HS-27A (cell line): Measurements from ENCODE around the gene GNAS-AS1.

Experiments
- DNase-seq: peaks from one replicate; pipeline ENCODE4 v3.0.0-alpha.2; 2012; ENCODE audit warnings: low read depth, missing footprints

GNAS-AS1 gene

GRCh38 chr20:58850693-58851174 is at the start of gene GNAS-AS1:
GNAS-AS1 (minus strand) TSS chr20:58850902.
- peak; percentile 68 for DNase-seq

DNA sequence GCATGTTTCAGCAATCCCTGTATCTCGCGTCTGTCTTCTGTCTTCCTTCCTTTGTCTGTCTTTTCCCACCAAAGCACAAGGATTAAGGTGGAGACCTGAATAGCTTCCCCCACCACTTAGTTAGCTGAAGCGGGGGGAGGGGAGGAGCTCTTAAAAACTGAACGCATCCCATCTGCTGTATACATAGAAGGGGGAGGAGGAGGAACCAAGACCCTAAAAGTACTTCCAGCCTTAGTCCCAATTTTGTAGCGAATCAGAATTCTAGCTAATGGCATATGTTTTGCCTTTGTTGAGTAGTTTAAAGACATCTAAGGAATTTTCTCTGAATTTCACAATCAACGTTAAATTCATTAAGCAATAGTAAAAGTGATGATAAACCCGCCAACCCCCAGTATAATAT is 49.7 kb upstream of the GNAS-AS1 start:
- DNase-seq: no peak

DNA sequence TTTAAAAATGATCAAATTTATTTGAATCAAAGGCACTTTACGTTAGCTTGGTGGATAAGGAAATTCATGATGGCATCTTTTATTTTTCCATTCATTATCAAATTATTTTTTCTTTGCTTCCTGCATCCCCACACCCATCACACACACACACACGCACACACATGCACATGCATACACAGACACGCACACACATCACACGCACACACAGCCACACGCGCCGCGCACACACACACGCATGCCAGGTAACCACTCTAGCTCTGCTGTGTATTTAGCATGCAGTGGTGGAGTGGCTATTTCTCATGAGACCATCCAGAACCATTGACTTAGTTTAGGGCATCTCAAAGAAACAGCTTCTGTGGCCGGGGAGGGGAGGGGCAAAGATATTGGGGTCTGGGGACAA is 48.8 kb upstream of the GNAS-AS1 start:
- DNase-seq: no peak

- no peak for DNase-seq
Measured at GRCh38 chr20:58898629-58899408, 48.1 kb upstream of the GNAS-AS1 start.

DNA sequence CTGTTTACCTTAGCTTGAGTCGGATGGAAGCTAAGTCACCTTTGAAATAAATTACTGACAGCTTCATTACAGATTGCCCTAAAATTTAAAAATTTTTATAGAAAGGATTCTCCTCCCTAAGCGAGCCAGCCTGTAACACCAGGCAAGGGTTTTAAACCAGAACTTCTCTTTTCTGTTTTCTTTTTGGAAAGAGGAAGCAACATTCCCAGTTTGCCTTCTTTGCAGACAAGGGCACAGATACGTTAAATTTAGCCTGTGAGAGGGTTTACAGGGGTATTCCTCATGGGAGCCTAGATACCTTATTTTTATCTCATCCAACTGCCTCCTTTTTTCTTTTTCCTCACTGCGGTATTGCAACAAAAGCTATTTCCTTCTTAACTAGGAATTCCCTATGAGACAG is 46.8 kb upstream of the GNAS-AS1 start:
- DNase-seq: no peak

- no peak for DNase-seq
Measured at GRCh38 chr20:58896820-58897219, 46.1 kb upstream of the GNAS-AS1 start.

DNA sequence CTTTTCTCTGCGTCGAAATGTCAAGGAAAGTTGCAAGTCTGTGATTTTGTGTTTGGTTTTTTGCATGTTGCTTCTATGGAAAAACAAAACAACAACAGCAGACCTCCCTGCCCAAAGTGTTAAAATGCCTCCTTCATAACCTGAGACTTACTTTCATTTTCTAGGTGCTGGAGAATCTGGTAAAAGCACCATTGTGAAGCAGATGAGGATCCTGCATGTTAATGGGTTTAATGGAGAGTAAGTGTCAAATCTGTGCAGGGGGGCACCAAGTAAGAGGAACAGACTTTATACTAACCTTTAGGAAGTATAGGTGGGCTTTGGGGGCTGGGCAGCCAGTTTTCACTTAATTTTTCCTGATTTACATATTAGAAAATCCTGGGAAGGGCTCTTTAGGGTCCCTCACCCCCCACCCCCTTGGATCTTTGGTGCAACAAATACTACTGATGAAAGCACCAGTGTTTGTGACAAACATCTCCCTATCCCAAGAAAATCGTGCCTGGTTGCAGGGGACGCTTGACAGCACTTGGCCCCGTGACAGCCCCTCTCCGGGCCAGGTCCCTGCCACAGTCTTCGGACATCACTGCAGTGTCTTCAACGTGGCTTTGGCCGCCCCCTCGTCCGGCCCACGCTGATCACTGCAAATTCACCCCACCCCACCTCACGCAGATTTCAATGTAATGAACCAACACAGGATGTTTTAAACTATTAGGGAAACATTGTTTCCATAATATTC is 44.9 kb upstream of the GNAS-AS1 start:
- DNase-seq: no peak

GRCh38 chr20:58894652-58895447 is 44.1 kb upstream of the GNAS-AS1 start:
- no peak for DNase-seq

GRCh38 chr20:58893355-58894120 is 42.8 kb upstream of the GNAS-AS1 start:
- DNase-seq: no peak

GRCh38 chr20:58892932-58893224 is 42.2 kb upstream of the GNAS-AS1 start:
- DNase-seq: no peak

DNA sequence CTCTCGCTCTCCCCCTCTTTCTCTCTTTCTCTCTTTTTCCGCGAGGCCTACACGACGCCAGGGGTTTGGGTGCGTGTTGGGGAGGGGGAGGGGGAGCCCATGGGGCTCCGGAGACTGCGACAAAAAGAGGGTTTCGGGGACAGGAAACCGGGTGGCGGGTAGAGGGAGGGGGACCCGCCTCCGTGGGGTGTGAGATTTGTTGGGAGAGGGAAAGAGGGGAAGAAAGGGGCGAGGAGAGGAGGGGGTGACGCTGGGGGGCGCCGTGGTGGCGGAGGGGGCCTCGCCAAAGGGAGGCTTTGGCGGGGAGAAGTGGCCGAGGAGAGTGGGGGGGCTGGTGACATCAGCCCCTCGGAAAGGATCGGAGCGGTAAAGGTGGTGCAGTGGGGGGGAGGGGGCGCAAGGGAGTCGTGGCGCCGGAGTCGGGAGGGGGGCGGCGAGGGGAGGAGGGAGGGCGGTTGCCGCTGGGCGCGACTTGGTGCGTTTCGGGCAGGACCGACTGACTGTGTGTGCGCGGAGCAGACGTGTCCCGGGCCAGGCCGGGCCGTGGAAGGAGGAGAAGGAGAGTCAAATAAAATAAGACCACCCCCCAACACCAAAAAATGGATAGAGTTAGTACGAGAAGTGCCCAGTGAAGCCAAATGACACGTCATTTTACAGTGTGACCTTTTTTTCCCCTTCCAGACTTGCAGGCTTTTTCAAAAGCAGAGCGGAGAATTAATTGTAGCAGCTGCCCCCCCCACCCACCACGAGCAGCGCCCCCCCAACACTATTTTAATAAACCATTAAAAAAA is 41.6 kb upstream of the GNAS-AS1 start:
- no peak for DNase-seq

DNA sequence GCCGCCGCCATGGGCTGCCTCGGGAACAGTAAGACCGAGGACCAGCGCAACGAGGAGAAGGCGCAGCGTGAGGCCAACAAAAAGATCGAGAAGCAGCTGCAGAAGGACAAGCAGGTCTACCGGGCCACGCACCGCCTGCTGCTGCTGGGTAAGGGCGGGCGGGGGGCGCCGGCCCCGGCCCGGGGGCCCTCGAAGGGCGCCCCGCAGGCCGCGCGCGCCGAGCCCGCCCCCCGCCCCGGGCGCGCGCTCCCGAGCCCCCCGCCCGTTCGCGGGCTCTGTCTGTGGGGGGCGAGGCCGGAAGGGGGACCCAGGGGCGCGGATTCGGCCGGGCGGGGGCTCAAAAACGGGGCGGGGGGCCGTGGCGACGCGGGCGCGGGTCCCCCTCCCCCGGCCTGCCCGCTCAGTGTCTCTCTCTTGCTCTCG is 41.0 kb upstream of the GNAS-AS1 start:
- DNase-seq: no peak

DNA sequence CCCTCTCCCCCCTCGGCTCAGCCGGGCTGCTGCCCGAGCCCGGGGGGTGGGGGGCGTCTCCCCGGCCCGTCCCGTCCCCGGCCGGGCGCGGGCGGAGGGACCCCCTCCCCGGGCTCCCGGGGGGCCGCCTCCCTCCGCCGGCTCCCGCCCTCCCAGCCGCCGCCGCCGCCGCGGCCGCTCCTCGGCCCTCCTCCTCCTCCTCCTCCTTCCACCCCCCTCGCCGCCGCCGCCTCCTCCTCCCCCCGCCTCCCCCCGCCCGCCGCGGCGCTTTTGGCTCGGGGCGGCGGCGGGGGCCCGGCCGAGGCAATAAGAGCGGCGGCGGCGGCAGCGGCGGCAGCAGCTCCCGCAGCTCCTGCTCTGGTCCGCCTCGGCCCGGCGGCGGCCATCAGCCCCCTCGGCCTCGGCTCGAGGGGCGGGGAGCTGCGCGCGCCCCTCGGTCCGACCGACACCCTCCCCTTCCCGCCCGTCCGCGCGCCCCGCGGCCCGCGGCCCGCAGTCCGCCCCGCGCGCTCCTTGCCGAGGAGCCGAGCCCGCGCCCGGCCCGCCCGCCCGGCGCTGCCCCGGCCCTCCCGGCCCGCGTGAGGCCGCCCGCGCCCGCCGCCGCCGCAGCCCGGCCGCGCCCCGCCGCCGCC is 40.5 kb upstream of the GNAS-AS1 start:
- DNase-seq: no peak

- DNase-seq: no peak
Measured at GRCh38 chr20:58890518-58891085, 39.9 kb upstream of the GNAS-AS1 start.

DNA sequence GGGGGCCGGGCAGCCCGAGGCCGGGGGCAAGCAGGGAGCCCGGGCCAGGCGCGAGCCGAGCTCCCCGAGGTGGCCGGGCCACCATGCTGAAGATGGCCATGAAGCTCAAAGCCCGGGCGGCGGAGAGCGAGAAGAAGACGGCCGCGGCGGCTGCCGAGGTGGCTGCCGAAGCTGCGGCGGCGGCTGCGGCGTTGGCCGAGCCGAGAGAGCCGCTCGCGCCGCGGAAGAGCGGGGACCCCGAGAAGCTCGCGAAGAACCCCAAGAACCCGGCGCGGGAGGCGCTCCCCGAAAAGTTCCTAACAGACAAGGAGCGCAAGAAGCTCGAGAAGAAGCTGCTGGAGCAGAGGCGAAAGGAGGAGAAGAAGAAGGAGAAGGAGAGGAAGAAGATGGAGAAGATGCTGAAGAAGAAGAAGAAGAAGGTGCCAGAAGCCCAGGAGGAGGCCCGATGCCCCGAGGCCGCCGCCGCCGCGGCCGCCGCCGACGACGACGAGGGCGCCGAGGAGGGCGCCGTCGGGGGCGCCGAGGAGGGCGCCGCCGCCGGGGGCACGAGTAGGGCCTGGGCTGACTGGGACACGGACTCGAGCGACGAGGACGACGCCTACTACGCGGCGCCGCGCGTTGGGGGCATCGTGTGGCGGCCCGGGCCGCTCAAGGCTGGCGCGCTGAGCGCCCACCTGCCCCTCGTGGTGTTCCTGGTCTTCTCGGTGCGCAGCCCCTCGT is 39.3 kb upstream of the GNAS-AS1 start:
- DNase-seq: no peak

DNA sequence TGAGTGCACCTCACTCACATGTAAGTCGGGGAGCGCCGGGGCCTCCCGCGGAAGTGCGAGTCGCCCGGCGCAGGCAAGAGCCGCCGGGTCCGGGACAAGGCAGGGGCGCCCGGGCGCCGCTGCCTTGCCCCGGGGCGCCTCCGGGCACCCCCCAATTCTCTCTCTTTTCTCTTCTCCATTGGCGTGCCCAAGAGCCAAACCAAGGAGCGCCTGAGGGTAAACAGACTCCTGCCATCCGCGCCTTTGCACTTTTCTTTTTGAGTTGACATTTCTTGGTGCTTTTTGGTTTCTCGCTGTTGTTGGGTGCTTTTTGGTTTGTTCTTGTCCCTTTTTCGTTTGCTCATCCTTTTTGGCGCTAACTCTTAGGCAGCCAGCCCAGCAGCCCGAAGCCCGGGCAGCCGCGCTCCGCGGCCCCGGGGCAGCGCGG is 38.6 kb upstream of the GNAS-AS1 start:
- DNase-seq: no peak

DNA sequence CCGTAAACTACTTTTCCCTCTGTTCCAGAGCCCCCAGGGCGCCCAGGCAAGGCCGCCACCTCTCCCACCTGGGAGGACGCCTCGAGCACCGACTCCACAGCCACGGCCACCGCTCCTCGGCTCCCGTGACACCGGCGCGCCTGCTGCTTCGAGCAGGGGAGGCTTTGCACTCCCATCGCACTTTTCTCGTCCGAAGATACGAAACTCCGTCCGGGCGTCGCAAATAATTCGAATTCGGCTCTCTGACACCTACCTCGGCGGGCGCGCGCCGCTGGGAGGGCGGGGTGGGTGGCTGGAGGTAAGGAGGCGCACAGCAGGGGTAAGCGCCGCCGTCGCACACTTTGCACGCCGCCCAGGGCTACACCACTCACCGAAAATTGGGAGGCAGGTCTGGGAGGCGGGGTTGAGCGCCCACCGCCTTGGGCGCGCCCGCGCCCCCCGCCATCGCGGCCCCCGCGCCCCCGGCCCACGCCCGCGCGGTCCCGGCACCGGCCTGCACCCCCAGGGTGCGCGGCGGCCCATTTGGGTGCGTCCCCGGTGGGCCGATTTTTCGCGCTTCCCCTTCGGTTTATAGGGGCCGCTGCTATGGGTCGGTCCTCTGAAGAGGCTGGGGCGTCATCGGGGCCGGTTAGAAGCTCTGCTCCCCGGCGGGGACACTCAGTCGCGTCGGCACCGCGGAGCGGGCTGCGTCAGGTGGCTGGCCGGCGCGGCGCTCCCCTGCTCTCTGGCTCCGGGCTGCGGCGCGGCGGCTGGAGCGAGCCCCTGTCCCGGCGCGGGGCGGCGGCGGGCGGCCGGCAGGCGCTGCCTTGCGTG is 38.0 kb upstream of the GNAS-AS1 start:
- no peak for DNase-seq

DNA sequence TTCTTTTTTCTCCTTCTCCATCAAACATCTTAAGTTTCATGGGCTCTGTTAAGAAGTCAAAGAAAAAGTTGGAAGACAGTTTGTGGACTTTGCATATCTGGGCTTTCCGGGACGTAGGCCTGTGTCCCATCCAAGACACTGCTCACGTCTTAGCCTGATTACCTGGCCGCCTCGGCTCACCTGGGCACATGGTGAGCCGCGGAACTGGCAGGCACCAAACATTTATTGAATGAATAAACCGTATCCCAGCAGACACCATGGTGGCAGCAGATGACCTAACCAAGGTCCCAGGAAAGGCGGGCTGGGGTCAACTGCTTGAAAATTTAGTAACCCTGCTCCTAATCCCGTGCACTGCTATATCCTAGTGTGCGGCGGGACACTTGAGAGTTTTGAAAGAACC is 37.4 kb upstream of the GNAS-AS1 start:
- no peak for DNase-seq

DNA sequence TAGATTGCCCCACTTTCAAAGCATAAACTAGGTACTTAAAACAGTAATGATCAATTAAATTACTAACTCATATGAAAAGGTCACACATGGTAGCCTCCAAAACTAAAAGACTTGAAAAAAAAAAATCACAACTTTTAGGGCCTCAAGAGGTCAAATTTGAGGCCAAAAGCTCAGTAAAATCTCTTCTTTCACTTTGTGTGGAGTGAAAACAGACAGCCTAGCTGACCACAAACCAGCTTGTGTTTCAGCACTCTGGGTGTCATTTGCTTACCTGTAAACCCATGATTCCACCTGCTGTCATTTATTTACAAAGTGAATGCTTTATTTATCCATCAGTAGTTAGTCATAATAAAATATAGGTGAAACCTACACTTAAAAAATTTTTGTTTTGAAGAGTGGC is 35.8 kb upstream of the GNAS-AS1 start:
- no peak for DNase-seq
